Astrocyte (in vitro differentiated cells and primary cell): Measurements from ENCODE around the gene B4GALT5.

ENCODE experiments used
- CTCF ChIP-seq: IDR thresholded peaks from 2 replicates; pipeline ENCODE4 v1.5.1; 2011; ENCODE audit warnings: low read depth, mild to moderate bottlenecking, inconsistent platforms, low read length, moderate library complexity; ENCODE audit not compliant: insufficient read depth
- EZH2 ChIP-seq: IDR thresholded peaks from 2 replicates; pipeline ENCODE4 v1.6.1; 2012; ENCODE audit warnings: mild to moderate bottlenecking, low read length, inconsistent platforms; ENCODE audit not compliant: insufficient read depth

GRCh38 chr20:49681850-49682216 is 31.8 kb downstream of the B4GALT5 start:
- TF ChIP-seq CTCF (no peak), EZH2 (no peak)
